NCI-H128 (cell line): ENCODE results near the gene NMS.

Experiments
- DNase-seq: peaks from one replicate; lab custom pipeline; 2025; ENCODE audit not compliant: unreplicated experiment; lab: John Stamatoyannopoulos, UW

Gene NMS

GRCh38 chr2:100484390-100484789, 14.1 kb downstream of the NMS start:
- DNase-seq: no peak

- no peak for DNase-seq
Observed at GRCh38 chr2:100485396-100485795, 15.1 kb downstream of the NMS start.

- DNase-seq: no peak
Observed at GRCh38 chr2:100494712-100495111, 24.4 kb downstream of the NMS start.

- no peak for DNase-seq
Observed at GRCh38 chr2:100502782-100503181, 32.5 kb downstream of the NMS start.

- no peak for DNase-seq
Observed at GRCh38 chr2:100504542-100504941, 34.3 kb downstream of the NMS start.

- DNase-seq: no peak
Observed at GRCh38 chr2:100509066-100509465, 38.8 kb downstream of the NMS start.

- DNase-seq: no peak
Observed at GRCh38 chr2:100513650-100514049, 43.4 kb downstream of the NMS start.

- no peak for DNase-seq
Observed at GRCh38 chr2:100517556-100517955, 47.3 kb downstream of the NMS start.

- no peak for DNase-seq
Observed at GRCh38 chr2:100518801-100519200, 48.5 kb downstream of the NMS start.

- DNase-seq: no peak
Observed at GRCh38 chr2:100520224-100520623, 49.9 kb downstream of the NMS start.

GRCh38 chr2:100522430-100522829, 52.1 kb downstream of the NMS start:
- no peak for DNase-seq

GRCh38 chr2:100524331-100524730, 54.0 kb downstream of the NMS start:
- no peak for DNase-seq

GRCh38 chr2:100526868-100527267, 56.6 kb downstream of the NMS start:
- DNase-seq: no peak

- no peak for DNase-seq
Observed at GRCh38 chr2:100527440-100528015, 57.2 kb downstream of the NMS start.

GRCh38 chr2:100529176-100529575, 58.9 kb downstream of the NMS start:
- no peak for DNase-seq

GRCh38 chr2:100529900-100530299, 59.6 kb downstream of the NMS start:
- no peak for DNase-seq
